HG03175 (cell line): ENCODE measurements around the gene NRAP.

Experiments
- ATAC-seq: cut with Tn5 transposase; IDR thresholded peaks from one replicate; pipeline ENCODE4 v1.9.1; 2021; ENCODE audit warnings: mild to moderate bottlenecking, moderate library complexity; ENCODE audit not compliant: unreplicated experiment

Gene NRAP

GRCh38 chr10:113566888-113567287, 97.0 kb downstream of the NRAP start:
- no peak for ATAC-seq

- ATAC-seq, result no peak
Measured at GRCh38 chr10:113565364-113565763, 98.5 kb downstream of the NRAP start.

- peak; percentile 95 for ATAC-seq
Measured at GRCh38 chr10:113563306-113564088, 100.3 kb downstream of the NRAP start.

- no peak for ATAC-seq
Measured at GRCh38 chr10:113562704-113563103, 101.1 kb downstream of the NRAP start.

GRCh38 chr10:113562069-113562468, 101.8 kb downstream of the NRAP start:
- ATAC-seq, result no peak

- no peak for ATAC-seq
Measured at GRCh38 chr10:113561214-113561613, 102.6 kb downstream of the NRAP start.

- ATAC-seq, result no peak
Measured at GRCh38 chr10:113560071-113560470, 103.8 kb downstream of the NRAP start.

- ATAC-seq, result no peak
Measured at GRCh38 chr10:113557903-113558321, 105.9 kb downstream of the NRAP start.

GRCh38 chr10:113557424-113557862, 106.4 kb downstream of the NRAP start:
- ATAC-seq, result no peak

- no peak for ATAC-seq
Measured at GRCh38 chr10:113555751-113556150, 108.1 kb downstream of the NRAP start.

- no peak for ATAC-seq
Measured at GRCh38 chr10:113555245-113555644, 108.6 kb downstream of the NRAP start.

- no peak for ATAC-seq
Measured at GRCh38 chr10:113554214-113554613, 109.6 kb downstream of the NRAP start.

GRCh38 chr10:113553149-113553548, 110.7 kb downstream of the NRAP start:
- no peak for ATAC-seq

- no peak for ATAC-seq
Measured at GRCh38 chr10:113552701-113553100, 111.1 kb downstream of the NRAP start, which contains the start of gene HABP2. Gene HABP2, plus strand, starts transcription at chr10:113553053. Its CDS starts 69 bp downstream, at chr10:113553122.

- no peak for ATAC-seq
Measured at GRCh38 chr10:113552014-113552413, 111.8 kb downstream of the NRAP start.

- no peak for ATAC-seq
Measured at GRCh38 chr10:113550365-113550764, 113.5 kb downstream of the NRAP start.

- no peak for ATAC-seq
Measured at GRCh38 chr10:113549856-113550255, 114.0 kb downstream of the NRAP start.

GRCh38 chr10:113547426-113547825, 116.4 kb downstream of the NRAP start:
- no peak for ATAC-seq

- ATAC-seq, result no peak
Measured at GRCh38 chr10:113544392-113544791, 119.4 kb downstream of the NRAP start.

GRCh38 chr10:113543107-113543955, 120.5 kb downstream of the NRAP start:
- ATAC-seq, result no peak

- ATAC-seq, result no peak
Measured at GRCh38 chr10:113541549-113541927, 122.3 kb downstream of the NRAP start.
